H9 (cell line): Measurements from ENCODE around the gene TRUB2. TPM values are rescaled to one million over a fixed set of nuclear protein-coding genes. Genes with fewer than 3 reads are reported as not detected.

ENCODE experiments used
- DNase-seq: peaks from one replicate; pipeline ENCODE4 v3.0.0-alpha.2; 2017
- H2AFZ ChIP-seq: one replicate; pipeline ENCODE4 v1.6.1; 2013; ENCODE audit warnings: mild to moderate bottlenecking, low read length, control low read depth, moderate library complexity
- H2AK5ac ChIP-seq: 2 replicates; pipeline ENCODE4 v1.6.1; 2013; ENCODE audit warnings: low read length, control low read depth, mixed read lengths; ENCODE audit not compliant: insufficient read length
- H2BK120ac ChIP-seq: one replicate; pipeline ENCODE4 v1.6.1; 2013; ENCODE audit warnings: low read depth, mild to moderate bottlenecking, low read length, control low read depth, inconsistent platforms; ENCODE audit not compliant: poor library complexity, severe bottlenecking
- H2BK12ac ChIP-seq: 2 replicates; pipeline ENCODE4 v1.6.1; 2013; ENCODE audit warnings: low read length, control low read depth, mixed read lengths, low read depth; ENCODE audit not compliant: insufficient read length
- H2BK15ac ChIP-seq: 2 replicates; pipeline ENCODE4 v1.6.1; 2013; ENCODE audit warnings: low read depth, low read length, control low read depth
- H2BK20ac ChIP-seq: one replicate; pipeline ENCODE4 v1.6.1; 2013; ENCODE audit warnings: low read depth, mild to moderate bottlenecking, low read length, control low read depth, inconsistent platforms; ENCODE audit not compliant: poor library complexity, severe bottlenecking
- H2BK5ac ChIP-seq: 2 replicates; pipeline ENCODE4 v1.6.1; 2013; ENCODE audit warnings: low read length, control low read depth, mixed read lengths; ENCODE audit not compliant: insufficient read length
- H3K14ac ChIP-seq: 2 replicates; pipeline ENCODE4 v1.6.1; 2013; ENCODE audit warnings: low read length, control low read depth; ENCODE audit not compliant: insufficient read depth
- H3K18ac ChIP-seq: 2 replicates; pipeline ENCODE4 v1.6.1; 2013; ENCODE audit warnings: low read depth, mild to moderate bottlenecking, mixed read lengths, low read length, control low read depth; ENCODE audit not compliant: insufficient read length
- H3K23ac ChIP-seq: 2 replicates; pipeline ENCODE4 v1.6.1; 2013; ENCODE audit warnings: low read length, control low read depth, mixed read lengths, low read depth; ENCODE audit not compliant: insufficient read length
- H3K23me2 ChIP-seq: 2 replicates; pipeline ENCODE4 v1.6.1; 2013; ENCODE audit warnings: low read depth, mild to moderate bottlenecking, mixed read lengths, low read length, control low read depth; ENCODE audit not compliant: insufficient read length, poor library complexity, severe bottlenecking
- H3K27ac ChIP-seq: 2 replicates; pipeline ENCODE4 v1.5.1; 2013; ENCODE audit warnings: low read length, control low read depth, mixed read lengths, low read depth; ENCODE audit not compliant: insufficient read length
- H3K27me3 ChIP-seq: 2 replicates; pipeline ENCODE4 v1.6.1; 2013; ENCODE audit warnings: low read length, control low read depth, inconsistent platforms; ENCODE audit not compliant: insufficient read depth
- H3K4ac ChIP-seq: 2 replicates; pipeline ENCODE4 v1.6.1; 2013; ENCODE audit warnings: low read depth, mild to moderate bottlenecking, control low read depth, inconsistent platforms, low read length, moderate library complexity
- H3K4me1 ChIP-seq: 2 replicates; pipeline ENCODE4 v1.6.1; 2013; ENCODE audit warnings: low read length, control low read depth, inconsistent platforms; ENCODE audit not compliant: insufficient read depth
- H3K4me2 ChIP-seq: 2 replicates; pipeline ENCODE4 v1.6.1; 2013; ENCODE audit warnings: low read length, control low read depth, mixed read lengths; ENCODE audit not compliant: insufficient read length, insufficient read depth
- H3K56ac ChIP-seq: 2 replicates; pipeline ENCODE4 v1.6.1; 2013; ENCODE audit warnings: low read depth, mild to moderate bottlenecking, mixed read lengths, low read length, control low read depth; ENCODE audit not compliant: insufficient read length
- H3K79me1 ChIP-seq: 2 replicates; pipeline ENCODE4 v1.6.1; 2013; ENCODE audit warnings: low read depth, mild to moderate bottlenecking, moderate library complexity, low read length, control low read depth, inconsistent platforms; ENCODE audit not compliant: insufficient read depth, poor library complexity, severe bottlenecking
- H3K79me2 ChIP-seq: 2 replicates; pipeline ENCODE4 v1.6.1; 2013; ENCODE audit warnings: low read length, control low read depth, inconsistent platforms; ENCODE audit not compliant: insufficient read depth
- H3K9ac ChIP-seq: 2 replicates; pipeline ENCODE4 v1.6.1; 2013; ENCODE audit warnings: low read length, control low read depth, mixed read lengths; ENCODE audit not compliant: insufficient read length; ENCODE audit errors: extremely low read depth
- H3K9me3 ChIP-seq: one replicate; pipeline ENCODE4 v1.6.1; 2013; ENCODE audit warnings: low read depth, low read length, inconsistent platforms; ENCODE audit not compliant: control insufficient read depth
- H3T11ph ChIP-seq: one replicate; pipeline ENCODE4 v1.6.1; 2013; ENCODE audit warnings: mild to moderate bottlenecking, low read length, control low read depth, inconsistent platforms
- H4K20me1 ChIP-seq: one replicate; pipeline ENCODE4 v1.6.1; 2013; ENCODE audit not compliant: control insufficient read depth, insufficient read length, insufficient read depth
- H4K5ac ChIP-seq: 2 replicates; pipeline ENCODE4 v1.6.1; 2013; ENCODE audit warnings: low read depth, mild to moderate bottlenecking, mixed read lengths, low read length, control low read depth; ENCODE audit not compliant: insufficient read length
- H4K8ac ChIP-seq: replicated peaks from 2 replicates; pipeline ENCODE4 v1.6.1; 2013; ENCODE audit warnings: low read length, control low read depth, mixed read lengths, low read depth; ENCODE audit not compliant: insufficient read length
- H4K91ac ChIP-seq: 2 replicates; pipeline ENCODE4 v1.6.1; 2013; ENCODE audit warnings: low read depth, mild to moderate bottlenecking, moderate library complexity, mixed read lengths, low read length, control low read depth; ENCODE audit not compliant: insufficient read length
- H3K27ac Mint-ChIP-seq, 3 experiments: 2 replicates in 2 of 3; 3 replicates in 1 of 3; pipeline ENCODE4 v1.8.0; 2020 to 2021; ENCODE audit warnings: mixed read lengths in 3 of 3, mild to moderate bottlenecking in 1 of 3, moderate library complexity in 1 of 3
- H3K27me3 Mint-ChIP-seq: 2 replicates; pipeline ENCODE4 v1.8.0; 2021; ENCODE audit warnings: low read depth, mild to moderate bottlenecking, moderate library complexity, mixed read lengths
- H3K36me3 Mint-ChIP-seq, 3 experiments: 2 replicates in 2 of 3; 3 replicates in 1 of 3; pipeline ENCODE4 v1.8.0; 2020 to 2021; ENCODE audit warnings: low read depth in 3 of 3, mixed read lengths in 3 of 3; ENCODE audit not compliant: insufficient read depth in 1 of 3
- H3K4me1 Mint-ChIP-seq, 2 experiments: 2 replicates each; pipeline ENCODE4 v1.8.0; 2020; ENCODE audit warnings: mixed read lengths in 2 of 2
- H3K4me3 Mint-ChIP-seq, 2 experiments: 2 replicates in 1 of 2; 3 replicates in 1 of 2; pipeline ENCODE4 v1.8.0; 2020 to 2021; ENCODE audit warnings: mild to moderate bottlenecking in 2 of 2, mixed read lengths in 2 of 2, moderate library complexity in 1 of 2
- H3K9me3 Mint-ChIP-seq, 2 experiments: 2 replicates in 1 of 2; 3 replicates in 1 of 2; pipeline ENCODE4 v1.8.0; 2020; ENCODE audit warnings: mild to moderate bottlenecking in 2 of 2, mixed read lengths in 2 of 2, moderate library complexity in 1 of 2
- WGBS: extraction: QIAGEN DNeasy Blood & Tissue Kit; methylation state at CpG from one replicate; pipeline ENCODE4 v1.1.7; 2013; ENCODE audit warnings: missing lambda C conversion rate, low lambda C conversion rate, mixed read lengths; ENCODE audit not compliant: insufficient read length; ENCODE audit errors: extremely low coverage; 5-methylcytosine and 5-hydroxymethylcytosine counted together
- total RNA-seq: library from RNA; stranded (reverse); gene quantifications from 2 replicates; pipeline ENCODE4 v1.2.1, GENCODE V29; 2021
- TF ChIP-seq, protein P1 (sequence below): fragments of 200-600 bp; sonication (generic); conservative IDR thresholded peaks from 3 replicates; pipeline ENCODE4 v1.8.0; 2021; ENCODE audit warnings: antibody characterized with exemption, mild to moderate bottlenecking

The TRUB2 gene
- total RNA-seq, 1 experiment from 2014 or later: 38.3 TPM

DNA sequence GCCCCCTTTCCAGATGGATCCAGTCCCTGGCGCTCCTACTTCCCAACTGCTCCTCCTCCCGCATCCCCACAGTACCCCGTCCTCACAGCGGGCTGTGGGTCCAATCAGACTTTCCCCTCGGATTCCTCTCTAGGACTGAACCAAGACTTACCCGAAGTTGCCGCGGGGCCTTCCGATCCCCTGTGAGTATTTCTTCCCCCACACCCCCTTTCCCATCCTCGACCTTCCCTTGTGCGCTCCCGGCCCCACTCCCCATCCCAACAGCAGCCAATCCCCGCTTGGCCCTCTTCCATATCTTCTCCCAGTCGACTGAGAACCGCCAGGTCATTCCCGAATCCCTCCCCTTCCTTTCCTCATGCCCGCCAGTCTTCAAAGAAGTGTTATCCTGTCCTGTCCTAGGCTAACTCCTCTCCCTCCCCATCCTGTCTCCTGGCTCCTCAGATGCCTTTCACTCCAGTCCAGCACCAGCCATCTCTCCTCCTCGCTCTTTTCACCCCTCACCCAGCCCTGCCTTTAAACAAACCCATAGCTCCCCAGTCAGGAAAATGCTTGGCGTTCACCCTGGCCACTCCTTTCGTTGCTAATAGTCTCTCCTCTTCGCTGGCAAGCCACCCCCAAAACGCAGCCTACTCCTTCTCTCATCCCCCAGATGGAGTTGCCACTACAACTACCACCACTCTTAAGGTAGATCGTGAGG lies 45.5 kb downstream of the TRUB2 start:
- no peak overlapping the region for H3K23ac ChIP-seq
- H3K9ac ChIP-seq: peak overlapping the region; percentile 61
- DNase-seq: peak; percentile 63
- no CpG with 5 or more reads among the region's 23 CpGs for WGBS
- Mint-ChIP-seq H3K27ac (peak overlapping the region; percentile 94 to 98 (median 97)), H3K36me3 (peaks cover 3 to 23% (median 12%) of the 10 kb centered on the region in 3 experiments; a peak in 5 of 7 replicates), H3K27me3 (no peaks in the 10 kb centered on the region; the same call in 1 of the 2 replicates), H3K4me1 (peaks cover 10 to 16% of the 10 kb centered on the region in 2 experiments), H3K4me3 (peak overlapping the region; percentile 88 to 97), H3K9me3 (peaks cover 0 to 4% of the 10 kb centered on the region in 2 experiments; a peak in 1 of 5 replicates)
- no peak overlapping the region; the same call in none of the 2 replicates for H3K14ac ChIP-seq
- H2BK120ac ChIP-seq: no peak overlapping the region
- H3K4me1 ChIP-seq: no peaks in the 10 kb centered on the region; the same call in 1 of the 2 replicates
- no peak overlapping the region for H3K4ac ChIP-seq
- no peaks in the 10 kb centered on the region for H3K27me3 ChIP-seq
- no peak overlapping the region for H2BK12ac ChIP-seq
- no peak overlapping the region for H4K8ac ChIP-seq
- H3K56ac ChIP-seq: no peak overlapping the region
- no peak overlapping the region for H3T11ph ChIP-seq
- H3K4me2 ChIP-seq: peak overlapping the region; percentile 63
- no peak overlapping the region for H2BK20ac ChIP-seq
- peak overlapping the region; percentile 12 for H3K18ac ChIP-seq
- H4K91ac ChIP-seq: no peak overlapping the region
- no peak overlapping the region for H2AK5ac ChIP-seq
- H2BK5ac ChIP-seq: no peak overlapping the region
- no peak overlapping the region for H2AFZ ChIP-seq
- no peaks in the 10 kb centered on the region for H3K79me2 ChIP-seq
- H4K20me1 ChIP-seq: no peaks in the 10 kb centered on the region
- H4K5ac ChIP-seq: no peak overlapping the region
- no peak overlapping the region for H3K27ac ChIP-seq
- no peaks in the 10 kb centered on the region for H3K9me3 ChIP-seq
- peaks cover 13% of the 10 kb centered on the region for H3K23me2 ChIP-seq
- H3K79me1 ChIP-seq: no peaks in the 10 kb centered on the region
- TF ChIP-seq, protein P1, sequence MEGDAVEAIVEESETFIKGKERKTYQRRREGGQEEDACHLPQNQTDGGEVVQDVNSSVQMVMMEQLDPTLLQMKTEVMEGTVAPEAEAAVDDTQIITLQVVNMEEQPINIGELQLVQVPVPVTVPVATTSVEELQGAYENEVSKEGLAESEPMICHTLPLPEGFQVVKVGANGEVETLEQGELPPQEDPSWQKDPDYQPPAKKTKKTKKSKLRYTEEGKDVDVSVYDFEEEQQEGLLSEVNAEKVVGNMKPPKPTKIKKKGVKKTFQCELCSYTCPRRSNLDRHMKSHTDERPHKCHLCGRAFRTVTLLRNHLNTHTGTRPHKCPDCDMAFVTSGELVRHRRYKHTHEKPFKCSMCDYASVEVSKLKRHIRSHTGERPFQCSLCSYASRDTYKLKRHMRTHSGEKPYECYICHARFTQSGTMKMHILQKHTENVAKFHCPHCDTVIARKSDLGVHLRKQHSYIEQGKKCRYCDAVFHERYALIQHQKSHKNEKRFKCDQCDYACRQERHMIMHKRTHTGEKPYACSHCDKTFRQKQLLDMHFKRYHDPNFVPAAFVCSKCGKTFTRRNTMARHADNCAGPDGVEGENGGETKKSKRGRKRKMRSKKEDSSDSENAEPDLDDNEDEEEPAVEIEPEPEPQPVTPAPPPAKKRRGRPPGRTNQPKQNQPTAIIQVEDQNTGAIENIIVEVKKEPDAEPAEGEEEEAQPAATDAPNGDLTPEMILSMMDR: no peak
- no peak overlapping the region for H2BK15ac ChIP-seq
